Measurements from ENCODE around the gene CLDN5.

GRCh38 chr22:19510919-19511341 lies 13.3 kb downstream of the CLDN5 start:
- no peak for TF ChIP-seq CTCF (IDR thresholded peaks at IDR 0.05)
- no peak for TF ChIP-seq EZH2 (IDR thresholded peaks at IDR 0.05; ENCODE audit: borderline replicate concordance, insufficient read depth, low read depth, low read length, poor library complexity, severe bottlenecking)
